Brain microvascular endothelial cell (primary cell): ENCODE measurements around the gene NTM.

ENCODE experiments used
- DNase-seq: peaks from one replicate; pipeline ENCODE4 v3.0.0-alpha.2; 2020
- H3K27ac ChIP-seq: fragments of 250-450 bp; sonication (Bioruptor Pico); 2 replicates; pipeline ENCODE4 v1.5.1; 2020; ENCODE audit warnings: mild to moderate bottlenecking, moderate library complexity
- H3K27me3 ChIP-seq: fragments of 250-450 bp; sonication (Bioruptor Pico); replicated peaks from 2 replicates; pipeline ENCODE4 v1.5.1; 2020; ENCODE audit warnings: mild to moderate bottlenecking
- H3K36me3 ChIP-seq: fragments of 250-450 bp; sonication (Bioruptor Pico); replicated peaks from 2 replicates; pipeline ENCODE4 v1.5.1; 2020; ENCODE audit warnings: mild to moderate bottlenecking
- H3K4me3 ChIP-seq: 2 replicates; pipeline ENCODE4 v1.5.1; 2011; ENCODE audit warnings: low read depth, mild to moderate bottlenecking, control low read depth, low read length, moderate library complexity
- in situ Hi-C: cut with HindIII; loops from 2 replicates; pipeline ENCODE4 v1.10.0; 2017; ENCODE audit warnings: low sequenced_read_pairs, low pct_ligation_motif_present
- TF ChIP-seq, protein P1 (sequence below): IDR thresholded peaks from 2 replicates; pipeline ENCODE4 v1.5.1; 2011; ENCODE audit warnings: low read depth, mild to moderate bottlenecking, moderate library complexity, low read length, control low read depth, inconsistent platforms; ENCODE audit errors: missing control alignments

The NTM gene

GRCh38 chr11:132352497-132352896 lies 982.1 kb downstream of the NTM start:
- Histone ChIP-seq H3K36me3 (no peaks in the 10 kb centered on the region), H3K27ac (no peak overlapping the region), H3K27me3 (no peaks in the 10 kb centered on the region), H3K4me3 (no peak overlapping the region)
- TF ChIP-seq, protein P1, sequence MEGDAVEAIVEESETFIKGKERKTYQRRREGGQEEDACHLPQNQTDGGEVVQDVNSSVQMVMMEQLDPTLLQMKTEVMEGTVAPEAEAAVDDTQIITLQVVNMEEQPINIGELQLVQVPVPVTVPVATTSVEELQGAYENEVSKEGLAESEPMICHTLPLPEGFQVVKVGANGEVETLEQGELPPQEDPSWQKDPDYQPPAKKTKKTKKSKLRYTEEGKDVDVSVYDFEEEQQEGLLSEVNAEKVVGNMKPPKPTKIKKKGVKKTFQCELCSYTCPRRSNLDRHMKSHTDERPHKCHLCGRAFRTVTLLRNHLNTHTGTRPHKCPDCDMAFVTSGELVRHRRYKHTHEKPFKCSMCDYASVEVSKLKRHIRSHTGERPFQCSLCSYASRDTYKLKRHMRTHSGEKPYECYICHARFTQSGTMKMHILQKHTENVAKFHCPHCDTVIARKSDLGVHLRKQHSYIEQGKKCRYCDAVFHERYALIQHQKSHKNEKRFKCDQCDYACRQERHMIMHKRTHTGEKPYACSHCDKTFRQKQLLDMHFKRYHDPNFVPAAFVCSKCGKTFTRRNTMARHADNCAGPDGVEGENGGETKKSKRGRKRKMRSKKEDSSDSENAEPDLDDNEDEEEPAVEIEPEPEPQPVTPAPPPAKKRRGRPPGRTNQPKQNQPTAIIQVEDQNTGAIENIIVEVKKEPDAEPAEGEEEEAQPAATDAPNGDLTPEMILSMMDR, result no peak
- DNase-seq, result no peak
- in situ Hi-C loops, result no loop called here

- in situ Hi-C loops, result no loop called here
- Histone ChIP-seq H3K4me3 (no peak overlapping the region), H3K36me3 (no peaks in the 10 kb centered on the region), H3K27ac (no peak overlapping the region), H3K27me3 (no peaks in the 10 kb centered on the region)
- TF ChIP-seq, protein P1, result no peak
- DNase-seq, result no peak
Observed at GRCh38 chr11:132353255-132353654, 982.8 kb downstream of the NTM start.

- no peak for DNase-seq
- TF ChIP-seq, protein P1, result no peak
- in situ Hi-C loops, result no loop called here
- Histone ChIP-seq H3K27ac (no peak overlapping the region), H3K36me3 (no peaks in the 10 kb centered on the region), H3K27me3 (no peaks in the 10 kb centered on the region), H3K4me3 (no peak overlapping the region)
Observed at GRCh38 chr11:132357811-132358572, 987.6 kb downstream of the NTM start.

GRCh38 chr11:132358573-132358953 lies 988.1 kb downstream of the NTM start:
- DNase-seq, result no peak
- in situ Hi-C loops, result no loop called here
- Histone ChIP-seq H3K27ac (no peak overlapping the region), H3K27me3 (no peaks in the 10 kb centered on the region), H3K4me3 (no peak overlapping the region), H3K36me3 (no peaks in the 10 kb centered on the region)
- TF ChIP-seq, protein P1, result no peak

- TF ChIP-seq, protein P1, result no peak
- Histone ChIP-seq H3K27me3 (no peaks in the 10 kb centered on the region), H3K27ac (no peak overlapping the region), H3K36me3 (no peaks in the 10 kb centered on the region), H3K4me3 (no peak overlapping the region)
- no peak for DNase-seq
- in situ Hi-C loops, result no loop called here
Observed at GRCh38 chr11:132361011-132361550, 990.7 kb downstream of the NTM start.

DNA sequence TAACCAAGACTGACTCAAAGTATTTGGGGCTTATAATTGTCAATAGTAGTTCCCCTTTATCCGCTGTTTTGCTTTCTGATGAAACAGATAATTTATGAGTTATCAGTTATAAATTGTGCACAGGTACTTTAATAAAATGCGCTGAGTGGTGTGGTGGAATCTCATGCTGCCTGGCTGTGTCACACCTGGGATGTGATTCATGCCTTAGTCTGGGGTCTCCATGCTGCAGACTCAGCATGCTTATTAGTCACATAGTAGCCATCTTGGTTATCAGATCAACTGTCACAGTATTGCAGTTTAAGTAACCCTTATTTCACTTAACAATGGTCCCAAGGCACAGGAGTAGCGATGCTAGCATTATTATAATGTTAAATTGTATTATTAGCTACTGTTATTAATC lies 995.2 kb downstream of the NTM start:
- H3K36me3 ChIP-seq, result no peaks in the 10 kb centered on the region
- TF ChIP-seq, protein P1, result no peak
- no peaks in the 10 kb centered on the region for H3K27me3 ChIP-seq
- DNase-seq, result no peak
- in situ Hi-C loops, result no loop called here
- no peak overlapping the region for H3K27ac ChIP-seq
- no peak overlapping the region for H3K4me3 ChIP-seq
